Breast epithelium (tissue), 3 donors: ENCODE data around the gene IFIH1.

Experiments
- CTCF ChIP-seq, 3 donors: fragments of 450-650 bp; IDR thresholded peaks; one replicate each; pipeline ENCODE4 v1.5.1; 2016 to 2017; ENCODE audit warnings: antibody characterized with exemption in 3 of 3, mild to moderate bottlenecking in 3 of 3, moderate library complexity in 3 of 3
- POLR2A ChIP-seq: fragments of 450-650 bp; IDR thresholded peaks from one replicate; pipeline ENCODE4 v1.6.1; 2016; ENCODE audit warnings: antibody characterized with exemption, mild to moderate bottlenecking, moderate library complexity

GRCh38 chr2:162315938-162316337 is 2.5 kb downstream of the IFIH1 start:
- no peak for TF ChIP-seq CTCF (IDR thresholded peaks at IDR 0.05)
- no peak for TF ChIP-seq POLR2A
